Astrocyte of the spinal cord (primary cell): ENCODE results near the gene SNAP25.
A peak's percentile ranks its signal among the peaks of the same experiment; 100 is the strongest.

Experiments
- DNase-seq: peaks from one replicate; pipeline ENCODE4 v3.0.0; 2011; ENCODE audit warnings: low read depth, low spot score
- H3K4me3 ChIP-seq: 2 replicates; pipeline ENCODE4 v1.5.1; 2011; ENCODE audit warnings: low read depth, mild to moderate bottlenecking, low read length, moderate library complexity
- CTCF ChIP-seq: IDR thresholded peaks from 2 replicates; pipeline ENCODE4 v1.5.1; 2012; ENCODE audit warnings: low read depth, mild to moderate bottlenecking, low read length, inconsistent platforms
- in situ Hi-C: cut with HindIII; loops from 2 replicates; pipeline ENCODE4 v1.10.0; 2017; ENCODE audit warnings: low sequenced_read_pairs

Gene SNAP25

DNA sequence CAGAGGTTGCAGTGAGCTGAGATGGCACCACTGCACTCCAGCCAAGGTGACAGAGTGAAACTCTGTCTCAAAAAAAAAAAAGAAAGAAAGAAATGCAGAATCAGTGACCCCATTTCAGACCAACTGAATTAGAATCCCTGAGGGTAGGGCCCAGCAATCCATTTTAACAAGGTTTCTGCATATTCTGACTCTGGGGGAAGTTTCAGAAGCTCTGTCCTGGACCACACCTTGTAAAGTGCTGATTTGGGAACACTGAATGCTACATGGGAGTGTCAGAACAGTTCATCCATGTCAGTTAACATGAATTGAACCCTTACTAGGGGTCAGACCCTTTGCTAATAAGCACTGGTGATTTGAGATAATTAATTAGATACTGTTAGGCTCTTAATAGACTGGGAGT, 52.0 kb downstream of the SNAP25 start:
- in situ Hi-C loops = no loop called here
- no peak overlapping the region for H3K4me3 ChIP-seq
- DNase-seq = no peak
- TF ChIP-seq CTCF = no peak

DNA sequence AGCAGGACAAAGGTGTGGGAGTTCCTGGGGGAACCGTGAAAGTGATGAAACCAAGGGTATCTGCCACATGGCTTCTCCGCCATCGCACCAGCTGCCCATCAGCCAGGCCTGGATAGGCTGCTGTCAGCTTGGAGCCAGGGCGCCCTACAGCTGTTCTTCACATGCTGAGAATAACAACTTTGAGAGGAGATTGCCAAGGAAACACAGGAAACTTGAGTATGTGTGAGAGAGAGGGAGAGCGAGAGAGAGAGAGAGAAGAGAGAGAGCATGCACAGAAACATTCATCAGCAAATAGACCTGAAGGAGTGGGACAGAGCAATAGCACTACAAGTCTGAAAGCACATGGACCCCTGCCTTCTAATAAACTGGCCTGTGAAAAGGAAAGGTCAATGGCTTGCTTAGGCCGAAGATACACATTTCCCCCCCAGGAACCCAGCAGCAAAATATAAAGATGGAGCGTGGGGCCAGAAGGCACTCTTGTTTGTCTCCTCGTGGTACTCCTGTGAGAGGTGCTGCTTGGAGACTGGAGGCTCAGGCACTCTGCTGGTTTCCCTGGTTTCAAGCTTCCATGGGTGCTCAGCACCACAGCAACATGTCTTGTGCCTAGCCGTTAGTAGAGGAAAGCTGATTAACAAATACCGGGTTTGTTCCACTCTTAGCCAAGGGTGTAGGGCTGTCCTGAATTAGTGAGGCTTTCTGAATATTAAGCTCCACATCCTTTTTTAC, 53.0 kb downstream of the SNAP25 start:
- no peak for TF ChIP-seq CTCF
- no peak overlapping the region for H3K4me3 ChIP-seq
- DNase-seq = peak; percentile 22
- in situ Hi-C loops = no loop called here

GRCh38 chr20:10276878-10277580, 58.4 kb downstream of the SNAP25 start:
- DNase-seq = no peak
- H3K4me3 ChIP-seq = no peak overlapping the region
- in situ Hi-C loops = no loop called here
- no peak for TF ChIP-seq CTCF

- no peak for TF ChIP-seq CTCF
- in situ Hi-C loops = no loop called here
- no peak overlapping the region for H3K4me3 ChIP-seq
- DNase-seq = no peak
Observed at GRCh38 chr20:10277616-10278015, 59.0 kb downstream of the SNAP25 start.

- H3K4me3 ChIP-seq = no peak overlapping the region
- in situ Hi-C loops = no loop called here
- no peak for DNase-seq
- no peak for TF ChIP-seq CTCF
Observed at GRCh38 chr20:10278412-10278811, 59.8 kb downstream of the SNAP25 start.

- no peak overlapping the region for H3K4me3 ChIP-seq
- in situ Hi-C loops = no loop called here
- TF ChIP-seq CTCF = no peak
- DNase-seq = no peak
Observed at GRCh38 chr20:10280018-10280908, 61.6 kb downstream of the SNAP25 start.
